HL-60 (cell line): ENCODE results near the gene PCSK4.

Source experiments
- CTCF ChIP-seq: IDR thresholded peaks from one replicate; pipeline ENCODE4 v1.5.1; 2011; ENCODE audit warnings: low read length, control low read depth, inconsistent platforms; ENCODE audit not compliant: insufficient read depth
- GABPA ChIP-seq: IDR thresholded peaks from 2 replicates; pipeline ENCODE4 v1.6.1; 2012; ENCODE audit warnings: low read depth
- POLR2AphosphoS5 ChIP-seq: IDR thresholded peaks from 2 replicates; pipeline ENCODE4 v1.6.1; 2012; ENCODE audit warnings: low read depth
- REST ChIP-seq: IDR thresholded peaks from 2 replicates; pipeline ENCODE4 v1.6.1; 2012; ENCODE audit warnings: low read depth; ENCODE audit not compliant: insufficient replicate concordance

GRCh38 chr19:1455336-1456120, 34.6 kb downstream of the PCSK4 start:
- TF ChIP-seq CTCF (no peak), POLR2AphosphoS5 (no peak), GABPA (no peak), REST (no peak)
